GM23338 (cell line): ENCODE measurements around the gene RNF168. TPM values are rescaled to one million over a fixed set of nuclear protein-coding genes. Genes with fewer than 3 reads are reported as not detected.

ENCODE experiments used
- ATAC-seq: fragments of 200-7000 bp; cut with Tn5 transposase; 3 replicates; pipeline ENCODE4 v1.9.1; 2020
- DNase-seq: peaks from one replicate; pipeline ENCODE4 v3.0.0-alpha.2; 2015; ENCODE audit warnings: low spot score
- H2AFZ ChIP-seq: fragments of 200-600 bp; sonication (generic); 2 replicates; pipeline ENCODE4 v1.8.0; 2016; ENCODE audit warnings: antibody characterized with exemption, mild to moderate bottlenecking, moderate library complexity
- H3F3A ChIP-seq: fragments of 200-600 bp; sonication (generic); replicated peaks from 2 replicates; pipeline ENCODE4 v1.8.0; 2017; ENCODE audit warnings: antibody characterized with exemption, mixed run types, low read depth
- H3K27ac ChIP-seq: fragments of 200-600 bp; sonication (generic); 2 replicates; pipeline ENCODE4 v1.6.1; 2016; ENCODE audit warnings: low read depth
- H3K27me3 ChIP-seq: fragments of 200-600 bp; sonication (generic); 2 replicates; pipeline ENCODE4 v1.8.0; 2016; ENCODE audit warnings: mild to moderate bottlenecking, mixed run types, moderate library complexity; ENCODE audit not compliant: insufficient read depth
- H3K36me3 ChIP-seq: fragments of 200-600 bp; sonication (generic); 2 replicates; pipeline ENCODE4 v1.8.0; 2016; ENCODE audit warnings: mild to moderate bottlenecking; ENCODE audit not compliant: insufficient read depth
- H3K4me1 ChIP-seq: fragments of 200-600 bp; sonication (generic); 2 replicates; pipeline ENCODE4 v1.8.0; 2016; ENCODE audit warnings: mild to moderate bottlenecking, moderate library complexity; ENCODE audit not compliant: insufficient read depth
- H3K4me2 ChIP-seq: fragments of 200-600 bp; sonication (generic); 2 replicates; pipeline ENCODE4 v1.7.1; 2017; ENCODE audit warnings: mixed run types
- H3K4me3 ChIP-seq: fragments of 200-600 bp; sonication (generic); 2 replicates; pipeline ENCODE4 v1.6.1; 2016; ENCODE audit warnings: mixed run types
- H3K79me2 ChIP-seq: fragments of 200-600 bp; sonication (generic); replicated peaks from 2 replicates; pipeline ENCODE4 v1.8.0; 2017; ENCODE audit warnings: mild to moderate bottlenecking; ENCODE audit not compliant: insufficient read depth
- H3K9me2 ChIP-seq: fragments of 200-600 bp; sonication (generic); 2 replicates; pipeline ENCODE4 v1.8.0; 2017; ENCODE audit not compliant: insufficient read depth
- H4K20me1 ChIP-seq: fragments of 200-600 bp; sonication (generic); replicated peaks from 2 replicates; pipeline ENCODE4 v1.8.0; 2017; ENCODE audit warnings: mild to moderate bottlenecking; ENCODE audit not compliant: insufficient read depth
- H3K27ac Mint-ChIP-seq: 2 replicates; pipeline ENCODE4 v1.8.0; 2020; ENCODE audit warnings: inconsistent platforms, mild to moderate bottlenecking, moderate library complexity, mixed read lengths
- H3K27me3 Mint-ChIP-seq: 3 replicates; pipeline ENCODE4 v1.8.0; 2022; ENCODE audit warnings: low read depth, mild to moderate bottlenecking, moderate library complexity, mixed read lengths, inconsistent platforms; ENCODE audit not compliant: insufficient read depth, poor library complexity
- H3K36me3 Mint-ChIP-seq: 3 replicates; pipeline ENCODE4 v1.8.0; 2021; ENCODE audit warnings: low read depth, mild to moderate bottlenecking, inconsistent platforms, moderate library complexity, mixed read lengths
- H3K4me1 Mint-ChIP-seq: 3 replicates; pipeline ENCODE4 v1.8.0; 2020; ENCODE audit warnings: mild to moderate bottlenecking, inconsistent platforms, mixed read lengths
- H3K4me3 Mint-ChIP-seq: 3 replicates; pipeline ENCODE4 v1.8.0; 2021; ENCODE audit warnings: moderate library complexity, mild to moderate bottlenecking, inconsistent platforms, mixed read lengths
- H3K9me3 Mint-ChIP-seq: 3 replicates; pipeline ENCODE4 v1.8.0; 2020; ENCODE audit warnings: moderate library complexity, mild to moderate bottlenecking, inconsistent platforms, mixed read lengths
- CREB1 ChIP-seq: fragments of 250-450 bp; sonication (Bioruptor Pico); IDR thresholded peaks from 2 replicates; pipeline ENCODE4 v1.5.0; 2020; ENCODE audit warnings: low read depth, mild to moderate bottlenecking, moderate library complexity
- CTCF ChIP-seq, 2 experiments: fragments of 200-600 bp in 1 of 2; sonication (generic) in 1 of 2; conservative IDR thresholded peaks; 2 replicates each; pipeline versions ENCODE4 v1.5.1 to v1.6.1; 2016 to 2017; ENCODE audit warnings: antibody characterized with exemption in 2 of 2, low read depth in 2 of 2, mild to moderate bottlenecking in 2 of 2, moderate library complexity in 1 of 2
- ETS1 ChIP-seq: IDR thresholded peaks from 2 replicates; pipeline ENCODE4 v1.6.1; 2016; ENCODE audit warnings: antibody characterized with exemption
- EZH2 ChIP-seq: fragments of 200-600 bp; sonication (generic); IDR thresholded peaks from one replicate; pipeline ENCODE4 v1.8.0; 2017; ENCODE audit warnings: antibody characterized with exemption, mild to moderate bottlenecking, low read depth; ENCODE audit not compliant: unreplicated experiment
- EZH2phosphoT487 ChIP-seq: fragments of 200-600 bp; sonication (generic); IDR thresholded peaks from one replicate; pipeline ENCODE4 v1.8.1; 2018; ENCODE audit warnings: antibody characterized with exemption; ENCODE audit not compliant: unreplicated experiment
- JUNB ChIP-seq: IDR thresholded peaks from one replicate; pipeline ENCODE4 v1.6.1; 2016; ENCODE audit warnings: antibody characterized with exemption; ENCODE audit not compliant: unreplicated experiment
- NANOG ChIP-seq: IDR thresholded peaks from 2 replicates; pipeline ENCODE4 v1.6.1; 2016; ENCODE audit warnings: antibody characterized with exemption, borderline replicate concordance
- POLR2AphosphoS5 ChIP-seq: IDR thresholded peaks from 2 replicates; pipeline ENCODE4 v1.6.1; 2016; ENCODE audit warnings: antibody characterized with exemption, low read depth
- STAT1 ChIP-seq: IDR thresholded peaks from one replicate; pipeline ENCODE4 v1.6.1; 2016; ENCODE audit warnings: antibody characterized with exemption; ENCODE audit not compliant: unreplicated experiment
- ZNF114 ChIP-seq: fragments of 250-450 bp; sonication (Bioruptor Pico); IDR thresholded peaks from 2 replicates; pipeline ENCODE4 v1.5.0; 2020; ENCODE audit warnings: mild to moderate bottlenecking, moderate library complexity
- ZNF331 ChIP-seq: fragments of 250-450 bp; sonication (Bioruptor Pico); IDR thresholded peaks from 2 replicates; pipeline ENCODE4 v1.5.0; 2020; ENCODE audit warnings: low read depth, mild to moderate bottlenecking, moderate library complexity
- ZNF462 ChIP-seq: fragments of 250-450 bp; sonication (Bioruptor Pico); IDR thresholded peaks from 2 replicates; pipeline ENCODE4 v1.5.0; 2020; ENCODE audit warnings: mild to moderate bottlenecking, moderate library complexity
- polyA plus RNA-seq: library from polyadenylated mRNA; unstranded; fragments of >200 nt; fragmentation: Nextera tagmentation; extraction: Ambion mirVana; gene quantifications from 2 replicates; pipeline ENCODE4 v1.2.1, GENCODE V29; 2016
- total RNA-seq: library from RNA; depleted of rRNA; stranded (reverse); fragments of >200 nt; shearing (Covaris generic); gene quantifications from 2 replicates; pipeline ENCODE4 v1.2.3, GENCODE V29; 2014

RNF168 gene
- total and polyA plus RNA-seq, 2 experiments from 2014 or later: 33.0 to 53.0 TPM

GRCh38 chr3:196547067-196547466, 43.5 kb upstream of the RNF168 start (continued):
- TF ChIP-seq ZNF331 (CRISPR knock-in tag): no peak
- no peak for TF ChIP-seq ZNF462 (CRISPR knock-in tag)
- TF ChIP-seq JUNB: no peak
- TF ChIP-seq NANOG: no peak
- TF ChIP-seq ETS1: no peak

GRCh38 chr3:196546537-196546936, 43.0 kb upstream of the RNF168 start:
- DNase-seq: no peak
- Histone ChIP-seq H3K36me3 (no peaks in the 10 kb centered on the region), H4K20me1 (no peaks in the 10 kb centered on the region), H2AFZ (no peak overlapping the region), H3K27ac (no peak overlapping the region), H3K27me3 (no peaks in the 10 kb centered on the region), H3K9me2 (peaks cover 4% of the 10 kb centered on the region; the same call in 1 of the 2 replicates), H3K4me1 (no peaks in the 10 kb centered on the region), H3F3A (no peaks in the 10 kb centered on the region), H3K4me2 (no peak overlapping the region), H3K79me2 (no peaks in the 10 kb centered on the region), H3K4me3 (no peak overlapping the region)
- H3K4me1 Mint-ChIP-seq: no peaks in the 10 kb centered on the region
- no peak for ATAC-seq
- peaks cover 18% of the 10 kb centered on the region for H3K36me3 Mint-ChIP-seq
- H3K9me3 Mint-ChIP-seq: peaks cover 58% of the 10 kb centered on the region
- H3K27me3 Mint-ChIP-seq: peaks cover 6% of the 10 kb centered on the region
- no peak overlapping the region for H3K4me3 Mint-ChIP-seq
- no peak overlapping the region for H3K27ac Mint-ChIP-seq
- TF ChIP-seq CREB1: no peak
- TF ChIP-seq STAT1: no peak
- no peak for TF ChIP-seq EZH2phosphoT487
- no peak for TF ChIP-seq POLR2AphosphoS5
- no peak for TF ChIP-seq EZH2
- TF ChIP-seq ETS1: no peak
- TF ChIP-seq ZNF114 (CRISPR knock-in tag): no peak
- no peak for TF ChIP-seq ZNF331 (CRISPR knock-in tag)
- no peak for TF ChIP-seq CTCF (conservative IDR thresholded peaks at IDR 0.05; ENCODE audit: low read depth in 2 of 2)
